ENCODE results near the gene VAMP8.
"Not testable (repeated sequence)": the region's sequence is repeated elsewhere in the genome, so short reads cannot be mapped to it uniquely, and the experiment has no call there.

VAMP8 gene

GRCh38 chr2:85579266-85579935, 2.0 kb downstream of the VAMP8 start:
- no peak for DNase-seq (ENCODE audit: low read depth)

- DNase-seq (ENCODE audit: low read depth), result no peak
Observed at GRCh38 chr2:85580206-85580605, 2.8 kb downstream of the VAMP8 start.

- no peak for DNase-seq (ENCODE audit: low read depth)
Observed at GRCh38 chr2:85582492-85582891, 5.1 kb downstream of the VAMP8 start.

GRCh38 chr2:85583667-85584353, 6.4 kb downstream of the VAMP8 start:
- DNase-seq (ENCODE audit: low read depth), result no peak

GRCh38 chr2:85584354-85584856, 7.0 kb downstream of the VAMP8 start, which contains the start of gene VAMP5:
Gene VAMP5, plus strand, starts transcription at chr2:85584431. Its CDS starts 60 bp downstream, at chr2:85584491.
- no peak for DNase-seq (ENCODE audit: low read depth)

GRCh38 chr2:85584857-85585780, 7.7 kb downstream of the VAMP8 start:
- no peak for DNase-seq (ENCODE audit: low read depth)

- no peak for DNase-seq (ENCODE audit: low read depth)
Observed at GRCh38 chr2:85585781-85586105, 8.4 kb downstream of the VAMP8 start.

- DNase-seq (ENCODE audit: low read depth), result no peak
Observed at GRCh38 chr2:85588236-85588635, 10.8 kb downstream of the VAMP8 start.

- DNase-seq (ENCODE audit: low read depth), result no peak
Observed at GRCh38 chr2:85588645-85589044, 11.3 kb downstream of the VAMP8 start.

- DNase-seq (ENCODE audit: low read depth), result no peak
Observed at GRCh38 chr2:85589181-85589580, 11.8 kb downstream of the VAMP8 start.

GRCh38 chr2:85589982-85590791, 12.8 kb downstream of the VAMP8 start:
- no peak for DNase-seq (ENCODE audit: low read depth)

GRCh38 chr2:85590950-85591349, 13.6 kb downstream of the VAMP8 start:
- DNase-seq (ENCODE audit: low read depth), result no peak

GRCh38 chr2:85591563-85591962, 14.2 kb downstream of the VAMP8 start:
- DNase-seq (ENCODE audit: low read depth), result no peak

GRCh38 chr2:85592299-85592698, 14.9 kb downstream of the VAMP8 start:
- DNase-seq (ENCODE audit: low read depth), result not testable (repeated sequence)

GRCh38 chr2:85593023-85593422, 15.6 kb downstream of the VAMP8 start:
- no peak for DNase-seq (ENCODE audit: low read depth)

GRCh38 chr2:85594715-85595300, 17.4 kb downstream of the VAMP8 start:
- DNase-seq (ENCODE audit: low read depth), result no peak

- peak; percentile 77 for DNase-seq (ENCODE audit: low read depth)
Observed at GRCh38 chr2:85595301-85596025, 18.1 kb downstream of the VAMP8 start, which contains the start of gene RNF181. Gene RNF181, plus strand, starts transcription at chr2:85595745. Its CDS starts 19 bp downstream, at chr2:85595764.

- DNase-seq (ENCODE audit: low read depth), result no peak
Observed at GRCh38 chr2:85596026-85596333, 18.6 kb downstream of the VAMP8 start.

- no peak for DNase-seq (ENCODE audit: low read depth)
Observed at GRCh38 chr2:85596486-85597143, 19.2 kb downstream of the VAMP8 start.

- no peak for DNase-seq (ENCODE audit: low read depth)
Observed at GRCh38 chr2:85597241-85597640, 19.9 kb downstream of the VAMP8 start.
